Fibroblast of lung (primary cell): ENCODE results near the gene NIPSNAP2.

Experiments used
- CTCF ChIP-seq, 2 donors: IDR thresholded peaks in 1 of 2; conservative IDR thresholded peaks in 1 of 2; 1 replicate in 1 of 2; 2 replicates in 1 of 2; pipeline ENCODE4 v1.5.1; 2011 to 2012; ENCODE audit warnings: low read length in 2 of 2, control low read depth in 1 of 2, inconsistent platforms in 1 of 2, low read depth in 1 of 2, mild to moderate bottlenecking in 1 of 2
- EZH2 ChIP-seq: IDR thresholded peaks from 2 replicates; pipeline ENCODE4 v1.5.1; 2012; ENCODE audit warnings: low read length, control low read depth, mild to moderate bottlenecking; ENCODE audit errors: missing control alignments

DNA sequence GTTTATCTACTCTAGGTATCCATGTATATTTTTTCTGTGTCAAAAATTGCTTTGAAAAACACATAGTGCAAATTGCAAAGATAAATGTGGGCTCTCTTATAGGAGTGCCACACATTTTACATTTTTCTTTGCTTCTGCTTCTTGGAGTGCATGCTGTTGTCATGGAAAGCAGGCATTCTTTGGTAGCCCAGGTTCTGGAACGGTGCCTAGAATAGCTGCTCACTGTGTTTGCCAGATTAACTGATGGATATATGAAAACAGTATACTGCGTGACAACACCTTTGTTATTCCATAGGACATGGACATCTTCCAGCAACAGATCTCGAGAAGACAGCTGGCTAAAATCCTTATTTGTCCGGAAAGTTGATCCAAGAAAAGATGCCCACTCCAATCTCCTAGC lies 13.4 kb downstream of the NIPSNAP2 start:
- no peak for TF ChIP-seq EZH2
- no peak for TF ChIP-seq CTCF (conservative IDR thresholded peaks at IDR 0.05 in 1 of 2, IDR thresholded peaks at IDR 0.05 in 1 of 2; ENCODE audit: low read depth in 1 of 2, low read length in 2 of 2)
